ENCODE results near the gene PMIS2. TPM values are rescaled to one million over a fixed set of nuclear protein-coding genes. Genes with fewer than 3 reads are reported as not detected.

The PMIS2 gene
- total RNA-seq = not detected in 2 replicates

GRCh38 chr19:35585848-35586247, at the start of gene PMIS2:
TSS of gene PMIS2 (plus strand) at chr19:35586173. CDS start at chr19:35586260, 87 bp downstream.

GRCh38 chr19:35545001-35545854, 40.7 kb upstream of the PMIS2 start, which contains the start of gene TMEM147:
TSS of gene TMEM147 (plus strand) at chr19:35545626. CDS start at chr19:35545740, 114 bp downstream.

GRCh38 chr19:35563207-35563829, 22.7 kb upstream of the PMIS2 start, which contains the start of gene ATP4A:
TSS of gene ATP4A (minus strand) at chr19:35563658. CDS start at chr19:35563629, 29 bp downstream.

GRCh38 chr19:35612559-35613321, 26.8 kb downstream of the PMIS2 start, which contains the start of gene HAUS5:
TSS of gene HAUS5 (plus strand) at chr19:35612735. CDS start at chr19:35612795, 60 bp downstream.

GRCh38 chr19:35628565-35629331, 42.8 kb downstream of the PMIS2 start, which contains the start of gene RBM42:
TSS of gene RBM42 (plus strand) at chr19:35629036. CDS start at chr19:35629154, 118 bp downstream.

Other genes starting within 250 kb of the PMIS2 start
- gene FFAR1, start 238.3 kb upstream of the PMIS2 start, total RNA-seq = not detected in 2 replicates
- 0.19 TPM in 1 of 2 replicates, not detected in the other for gene FFAR3, start 227.7 kb upstream of the PMIS2 start, total RNA-seq
- gene GPR42, start 215.1 kb upstream of the PMIS2 start, total RNA-seq = not detected in 2 replicates
- gene FFAR2, start 137.9 kb upstream of the PMIS2 start, total RNA-seq = not detected in 2 replicates
- not detected in 2 replicates for gene KRTDAP, start 95.7 kb upstream of the PMIS2 start, total RNA-seq
- 0.13 TPM in 1 of 2 replicates, not detected in the other for gene DMKN, start 72.5 kb upstream of the PMIS2 start, total RNA-seq
- gene SBSN, start 57.9 kb upstream of the PMIS2 start, total RNA-seq = not detected in 2 replicates
- gene GAPDHS, start 52.7 kb upstream of the PMIS2 start, total RNA-seq = not detected in 2 replicates
- 52.9 and 74.0 TPM in 2 replicates for gene TMEM147, start 40.5 kb upstream of the PMIS2 start, total RNA-seq
- not detected in 2 replicates for gene ATP4A, start 22.5 kb upstream of the PMIS2 start, total RNA-seq
- 6.0 and 9.3 TPM in 2 replicates for gene HAUS5, start 26.6 kb downstream of the PMIS2 start, total RNA-seq
- gene RBM42, start 42.9 kb downstream of the PMIS2 start, total RNA-seq = 32.4 and 33.7 TPM in 2 replicates
- gene ETV2, start 55.6 kb downstream of the PMIS2 start, total RNA-seq = 0.13 and 0.49 TPM in 2 replicates
- 295 and 323 TPM in 2 replicates for gene COX6B1, start 62.1 kb downstream of the PMIS2 start, total RNA-seq
- gene UPK1A, start 80.3 kb downstream of the PMIS2 start, total RNA-seq = not detected in 2 replicates
- gene ZBTB32, start 118.4 kb downstream of the PMIS2 start, total RNA-seq = not detected in 2 replicates
- 6.2 and 19.6 TPM in 2 replicates for gene KMT2B, start 131.8 kb downstream of the PMIS2 start, total RNA-seq
- 0.49 and 0.94 TPM in 2 replicates for gene IGFLR1, start 156.3 kb downstream of the PMIS2 start, total RNA-seq
- gene U2AF1L4, start 159.2 kb downstream of the PMIS2 start, total RNA-seq = 4.0 and 6.4 TPM in 2 replicates
- gene PSENEN, start 159.5 kb downstream of the PMIS2 start, total RNA-seq = 12.3 and 13.8 TPM in 2 replicates
- 3.9 and 5.0 TPM in 2 replicates for gene LIN37, start 162.4 kb downstream of the PMIS2 start, total RNA-seq
- gene HSPB6, start 170.9 kb downstream of the PMIS2 start, total RNA-seq = 0.25 and 0.49 TPM in 2 replicates
- gene PROSER3, start 172.0 kb downstream of the PMIS2 start, total RNA-seq = 1.5 and 2.5 TPM in 2 replicates
- gene ARHGAP33, start 189.4 kb downstream of the PMIS2 start, total RNA-seq = 2.1 and 4.0 TPM in 2 replicates
- not detected in 2 replicates for gene PRODH2, start 226.7 kb downstream of the PMIS2 start, total RNA-seq